Activated T-helper 1 cell treated with anti-CD3 and anti-CD28 coated beads, Interleukin-2, amount 50 U/mL, for 16 hours (primary cell): ENCODE data around the gene MLH3.
"Not testable (repeated sequence)": the region's sequence is repeated elsewhere in the genome, so short reads cannot be mapped to it uniquely, and the experiment has no call there.

ENCODE experiments used
- DNase-seq, 2 donors: peaks; one replicate each; pipeline ENCODE4 v3.0.0-alpha.2; 2020; ENCODE audit warnings: low read depth in 1 of 2, low spot score in 1 of 2

Gene MLH3

DNA sequence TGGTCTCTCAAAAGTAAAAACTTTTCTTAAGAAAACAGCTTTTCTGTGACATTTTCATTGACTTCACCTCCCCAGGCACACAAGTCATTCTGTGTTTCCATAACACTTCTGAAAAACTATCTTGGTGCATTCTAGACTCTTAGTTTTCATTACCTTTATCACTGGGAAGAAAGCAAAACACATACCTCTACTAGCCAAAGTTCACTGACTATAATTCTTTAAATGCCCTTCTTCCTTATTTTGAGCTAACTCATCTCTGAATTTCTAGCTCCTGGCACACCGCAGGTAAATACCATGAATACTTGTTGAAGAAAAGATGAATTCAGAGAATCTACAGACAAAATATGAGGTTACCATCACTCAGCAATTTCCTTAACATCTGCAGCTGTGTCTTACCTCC, 21.1 kb downstream of the MLH3 start:
- DNase-seq: no peak

DNA sequence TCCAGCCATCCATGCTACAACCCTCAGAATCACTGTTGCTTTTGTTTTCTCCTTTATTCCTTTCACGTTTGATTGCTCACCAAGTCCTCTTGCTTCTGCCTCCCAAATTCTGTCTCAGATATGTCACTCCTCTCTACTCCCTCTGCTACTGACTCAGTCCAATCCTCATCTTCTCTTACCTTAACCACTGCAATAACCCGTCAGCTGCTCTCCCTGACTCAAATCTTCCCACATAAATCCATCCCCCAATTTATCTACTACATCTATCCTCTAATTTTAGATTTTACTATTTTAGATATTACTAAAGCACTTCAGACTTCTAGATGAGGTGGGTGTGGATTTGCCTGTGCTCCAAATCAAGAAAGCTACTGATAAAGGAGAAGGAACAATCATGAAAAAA, 25.4 kb downstream of the MLH3 start:
- DNase-seq: no peak

DNA sequence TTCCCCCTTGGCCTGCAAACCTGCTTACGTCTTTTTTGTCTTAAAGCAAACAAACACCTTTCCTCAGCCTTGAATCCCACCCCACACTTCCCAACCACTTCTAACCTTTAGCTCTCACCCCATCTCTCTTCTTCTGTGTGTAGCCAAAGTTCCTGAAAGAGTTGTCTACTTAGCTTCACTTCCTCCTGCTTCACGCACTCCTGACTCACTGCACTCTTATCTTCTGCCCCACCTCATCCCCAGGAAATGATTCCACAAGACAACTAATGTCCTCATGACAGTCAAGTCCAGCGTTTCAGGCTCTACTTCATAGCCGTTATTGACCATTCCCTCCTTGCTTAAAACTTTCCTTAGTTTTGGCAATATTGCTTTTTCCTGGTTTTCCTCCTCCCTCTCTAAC, 26.2 kb downstream of the MLH3 start:
- no peak for DNase-seq

DNA sequence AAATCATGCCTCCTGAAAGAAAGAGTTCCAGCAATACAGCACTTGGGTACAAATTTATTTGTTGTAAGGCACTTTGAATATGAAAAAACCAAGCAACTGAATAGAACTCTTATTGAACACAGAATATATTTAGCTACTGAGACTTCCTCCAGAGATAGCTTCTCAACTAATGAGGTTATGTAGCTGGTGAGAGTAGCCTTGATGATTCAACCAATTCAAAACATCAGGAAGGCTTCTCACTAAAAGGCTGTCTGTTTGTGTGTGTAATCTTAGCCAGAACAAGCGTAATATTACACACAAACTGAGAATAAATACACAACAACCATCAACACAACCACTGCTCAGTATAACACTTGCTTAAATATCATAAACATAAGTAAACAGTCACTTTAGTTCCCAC, 28.2 kb downstream of the MLH3 start:
- no peak for DNase-seq

DNA sequence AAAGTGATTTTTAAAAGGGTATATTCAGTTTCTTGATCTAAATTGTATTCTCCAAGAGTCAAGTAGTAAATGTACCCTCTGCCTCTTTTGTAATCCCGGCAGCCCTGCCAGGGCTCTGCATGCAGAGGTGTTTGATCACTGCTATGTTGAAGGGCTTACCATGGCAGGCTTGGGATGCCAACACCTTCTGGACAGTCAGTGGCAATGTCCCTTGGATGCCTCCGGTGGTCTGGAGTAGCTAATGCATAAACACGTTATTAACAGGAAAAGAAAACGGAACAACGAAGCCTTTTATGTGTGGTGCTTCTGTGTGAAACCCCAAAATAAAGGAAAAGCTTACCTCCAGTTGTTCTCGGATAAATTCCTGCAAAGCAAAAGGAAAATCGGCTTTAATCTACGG, 28.6 kb downstream of the MLH3 start:
- DNase-seq: no peak

DNA sequence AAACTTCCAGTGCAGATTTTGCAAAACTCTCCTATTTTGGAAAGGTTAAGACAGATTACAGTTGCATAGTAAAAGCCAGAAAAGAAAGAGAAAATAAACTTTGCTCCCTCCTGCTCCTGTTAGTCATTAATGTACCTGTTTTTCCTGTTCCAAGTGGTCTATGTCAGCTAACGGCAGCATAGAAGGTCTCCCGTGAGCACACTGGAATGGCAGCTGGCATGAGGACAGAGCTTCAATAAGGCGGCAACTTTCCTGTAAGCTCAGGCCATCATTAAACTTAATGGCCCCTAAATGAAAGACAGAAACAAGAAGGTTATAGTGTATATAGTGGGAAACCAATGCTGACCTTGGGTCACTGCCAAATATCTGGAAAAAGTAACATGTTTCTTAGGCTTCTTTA, 32.6 kb downstream of the MLH3 start:
- no peak for DNase-seq

DNA sequence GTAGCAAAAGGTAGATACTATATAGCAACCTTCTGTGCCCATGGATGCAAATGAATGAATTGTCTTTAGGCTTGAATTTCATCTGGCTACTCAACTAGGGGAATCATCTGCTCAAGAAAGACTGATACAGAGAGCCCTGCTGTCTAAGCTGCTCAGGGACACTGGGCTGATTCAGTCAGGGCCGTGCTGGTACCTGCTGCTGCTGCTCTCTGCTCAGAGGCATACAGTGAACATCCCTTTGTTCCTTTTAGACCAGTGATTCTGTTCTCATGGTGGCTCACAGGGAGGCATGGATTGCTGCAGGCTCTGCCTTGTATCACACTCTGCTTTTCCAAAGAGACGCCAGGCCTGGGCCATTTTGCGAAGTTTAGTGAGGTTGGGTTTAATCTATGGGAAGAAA, 34.5 kb downstream of the MLH3 start:
- no peak for DNase-seq

DNA sequence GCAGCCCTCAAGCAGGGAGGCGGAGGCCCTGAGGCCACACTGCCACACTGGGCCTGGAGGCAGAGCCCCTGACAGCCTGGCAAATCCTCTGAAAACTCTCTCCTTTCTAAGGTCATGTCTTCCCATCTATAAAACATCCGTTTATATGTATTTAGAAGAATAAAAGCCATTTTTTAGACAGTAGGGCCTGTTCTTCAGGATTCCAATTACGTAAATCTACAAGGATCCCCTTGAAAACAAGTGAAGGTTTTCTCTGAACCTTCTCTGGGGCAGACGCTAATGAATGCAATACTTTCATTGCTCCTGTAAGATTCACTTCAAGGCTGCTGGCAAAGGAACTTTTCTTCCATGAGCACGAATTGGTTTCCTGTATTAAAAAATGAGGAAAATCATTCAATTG, 35.8 kb downstream of the MLH3 start:
- DNase-seq: no peak

DNA sequence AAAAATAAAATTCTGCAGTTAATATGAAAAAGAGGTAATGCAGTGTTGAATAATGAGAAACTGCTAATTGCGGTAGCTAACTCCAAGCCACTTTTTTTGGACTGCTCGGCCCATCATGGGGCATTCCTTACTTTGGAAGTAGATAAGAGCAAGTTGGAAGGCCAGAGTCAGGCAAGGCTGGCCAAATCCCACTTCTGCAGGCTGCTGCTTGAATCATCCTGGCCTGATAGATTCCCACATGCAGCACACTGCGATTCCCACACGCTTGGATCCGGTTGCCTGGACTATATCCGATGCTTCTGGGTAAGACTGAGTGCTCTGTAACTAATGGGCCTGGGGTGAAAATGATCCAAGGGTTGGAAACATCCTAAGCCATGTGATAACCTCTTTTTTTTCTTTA, 38.0 kb downstream of the MLH3 start:
- DNase-seq: no peak

DNA sequence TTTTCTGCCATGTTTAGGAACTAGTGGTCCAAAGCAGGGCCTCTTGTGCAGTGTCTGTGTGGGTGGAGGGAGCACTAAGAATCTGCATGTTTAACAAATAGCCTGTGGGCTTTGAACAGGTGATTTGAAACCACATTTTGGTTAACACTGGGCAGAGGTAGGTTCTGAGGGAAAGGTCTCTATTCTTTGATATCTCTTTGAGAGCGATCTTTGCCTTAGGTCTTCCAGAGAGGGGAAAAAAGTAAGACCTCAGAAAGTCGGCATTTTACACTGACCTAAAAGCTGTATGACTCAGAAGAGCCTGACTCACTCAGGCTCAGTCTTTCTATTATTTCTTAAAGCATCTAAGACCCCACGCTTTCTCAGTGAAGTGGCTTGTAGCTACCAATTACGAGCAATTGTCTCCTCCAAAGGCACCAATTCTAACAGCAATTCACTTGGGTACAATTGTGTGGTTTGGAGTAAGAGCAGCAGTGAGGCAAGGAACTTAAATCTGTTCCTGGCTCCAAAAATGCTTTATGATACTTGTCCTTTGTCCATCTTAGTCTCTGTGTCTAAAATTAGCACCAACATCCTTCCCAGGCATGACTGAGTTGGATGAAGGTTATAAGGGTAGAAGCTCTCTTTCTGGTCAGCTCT, 39.8 kb downstream of the MLH3 start:
- no peak for DNase-seq

DNA sequence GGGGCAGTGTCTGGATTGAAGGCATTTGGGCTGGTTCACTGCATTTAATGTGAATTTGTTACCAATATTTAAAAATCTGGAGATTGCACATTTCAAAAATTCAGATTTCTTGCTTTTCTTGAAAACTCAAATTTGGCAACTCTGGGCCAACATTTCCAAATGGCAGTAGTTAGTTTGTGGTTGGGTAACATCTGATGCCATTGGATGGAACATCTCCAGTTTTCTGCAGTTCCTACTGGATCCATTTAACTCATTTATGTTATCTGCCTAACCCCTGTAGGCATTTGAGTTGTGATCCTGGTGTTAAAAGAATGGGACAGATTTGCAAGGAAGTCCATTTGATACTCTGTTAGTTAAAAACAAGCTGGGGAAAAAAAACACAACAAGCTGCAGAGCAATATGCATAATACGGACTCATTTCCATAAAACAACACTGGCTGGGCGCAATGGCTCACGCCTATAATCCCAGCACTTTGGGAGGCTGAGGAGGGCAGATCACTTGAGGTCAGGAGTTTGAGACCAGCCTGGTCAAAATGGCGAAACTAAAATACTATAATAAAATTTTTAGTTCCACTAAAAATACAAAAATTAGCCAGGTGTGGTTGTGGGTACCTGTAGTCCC, 40.7 kb downstream of the MLH3 start:
- no peak for DNase-seq

DNA sequence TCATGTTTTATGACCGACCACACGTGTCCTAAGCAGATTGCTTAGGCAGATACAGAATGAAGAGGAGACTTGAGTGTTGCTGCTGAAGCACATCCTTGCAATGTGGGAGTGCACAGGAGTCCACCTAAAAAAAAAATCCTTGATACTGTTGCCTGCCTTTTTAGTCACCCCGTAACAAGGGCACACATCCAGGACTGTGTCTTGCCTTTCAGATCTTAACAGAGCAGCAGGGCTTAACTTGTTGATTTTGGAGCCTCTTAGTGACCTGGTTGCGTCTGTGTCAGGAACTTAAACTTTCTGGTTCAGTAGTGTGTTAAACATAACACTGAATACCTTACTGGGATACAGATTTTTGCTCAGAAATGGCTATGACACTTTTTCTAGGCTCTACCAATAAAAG, 42.1 kb downstream of the MLH3 start:
- no peak for DNase-seq

DNA sequence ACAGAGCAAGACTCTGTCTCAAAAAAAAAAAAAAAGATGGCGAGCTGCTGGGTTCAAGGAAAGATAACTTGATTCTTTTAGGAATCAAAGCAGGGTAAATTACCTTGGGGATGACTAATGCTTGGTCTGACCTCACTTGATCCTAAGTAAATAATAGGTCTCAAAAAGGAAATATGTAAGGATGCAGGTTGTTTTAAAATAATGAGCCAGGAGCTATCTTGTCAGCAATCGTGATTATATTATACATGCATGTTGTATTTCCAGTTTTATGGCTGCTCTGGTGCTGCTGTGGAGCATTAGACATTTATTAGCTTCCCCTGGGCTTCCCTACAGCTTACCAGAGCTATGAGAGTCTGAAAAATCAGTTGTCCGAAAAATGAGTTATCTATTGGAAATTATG, 45.9 kb downstream of the MLH3 start:
- DNase-seq: no peak

DNA sequence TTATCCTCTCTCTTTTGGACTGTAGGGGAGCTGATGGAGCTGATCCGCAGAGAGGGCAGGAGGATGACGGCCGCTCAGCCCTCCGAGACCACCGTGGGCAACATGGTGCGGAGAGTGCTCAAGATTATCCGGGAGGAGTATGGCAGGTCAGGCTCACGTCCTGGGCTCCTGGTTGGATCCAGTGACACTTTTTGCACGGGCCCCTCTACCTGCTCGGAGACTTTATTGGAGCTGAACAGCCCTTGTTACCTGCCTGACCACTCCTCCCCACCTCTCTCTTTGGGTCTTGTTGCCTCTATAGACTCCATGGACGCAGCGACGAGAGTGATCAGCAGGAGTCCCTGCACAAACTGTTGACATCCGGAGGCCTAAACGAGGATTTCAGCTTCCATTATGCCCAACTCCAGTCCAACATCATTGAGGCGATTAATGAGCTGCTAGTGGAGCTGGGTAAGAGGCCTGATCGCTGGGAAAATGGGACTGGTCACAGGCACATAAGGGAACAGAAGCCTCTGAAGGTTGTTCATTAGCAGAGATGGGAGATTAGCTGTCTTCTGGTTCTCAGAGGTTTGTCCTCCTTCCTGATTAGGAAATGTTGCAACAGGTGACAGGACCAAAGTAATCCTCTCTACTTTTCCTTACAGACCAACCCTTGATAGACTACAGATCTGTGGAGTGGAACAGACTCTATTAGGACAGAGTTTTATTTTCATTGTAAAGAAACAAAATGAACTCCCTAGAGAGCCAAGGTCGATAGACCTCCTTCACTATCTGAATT, 47.8 kb downstream of the MLH3 start:
- no peak for DNase-seq

DNA sequence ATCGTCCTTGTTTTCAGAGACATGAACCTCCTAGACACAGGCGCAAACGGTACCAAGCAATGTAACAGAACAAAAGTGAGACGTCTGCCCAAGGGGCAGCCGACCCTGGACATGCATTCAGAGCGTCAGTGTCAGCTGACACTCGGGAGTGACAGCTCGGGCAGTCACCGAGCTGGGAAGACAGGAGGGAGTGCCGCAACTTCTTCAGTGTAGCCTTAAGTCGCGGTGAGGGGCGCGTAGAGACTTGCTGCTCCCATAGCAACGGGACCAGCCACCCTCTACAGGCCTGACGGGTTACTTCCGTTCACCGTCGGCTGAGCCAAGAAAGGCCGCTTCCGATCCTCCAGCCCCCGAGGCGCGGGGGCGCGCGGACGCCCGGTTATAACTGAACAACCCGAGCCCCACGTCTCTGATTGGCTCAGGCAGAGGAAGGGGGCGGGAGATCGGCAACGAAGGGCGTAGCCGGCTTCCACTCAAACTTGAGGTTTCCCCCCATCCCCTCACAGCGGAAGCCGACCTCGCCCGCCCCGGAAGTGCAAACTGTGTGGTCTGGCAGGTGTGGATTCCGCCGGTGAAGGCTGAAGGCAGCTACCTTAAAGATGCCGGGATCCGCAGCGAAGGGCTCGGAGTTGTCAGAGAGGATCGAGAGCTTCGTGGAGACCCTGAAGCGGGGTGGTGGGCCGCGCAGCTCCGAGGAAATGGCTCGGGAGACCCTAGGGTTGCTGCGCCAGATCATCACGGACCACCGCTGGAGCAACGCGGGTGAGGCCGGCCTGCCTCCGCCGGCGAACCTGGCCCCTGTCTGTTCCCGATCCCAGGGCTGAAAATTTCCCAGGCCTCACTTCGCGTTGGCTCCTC, 48.6 kb downstream of the MLH3 start, which contains the start of gene EIF2B2:
TSS of gene EIF2B2 (plus strand) at position 530 of the 858 bp plus-strand sequence. CDS start at position 600, 70 bp downstream.
- peak; percentile 98 for DNase-seq

DNA sequence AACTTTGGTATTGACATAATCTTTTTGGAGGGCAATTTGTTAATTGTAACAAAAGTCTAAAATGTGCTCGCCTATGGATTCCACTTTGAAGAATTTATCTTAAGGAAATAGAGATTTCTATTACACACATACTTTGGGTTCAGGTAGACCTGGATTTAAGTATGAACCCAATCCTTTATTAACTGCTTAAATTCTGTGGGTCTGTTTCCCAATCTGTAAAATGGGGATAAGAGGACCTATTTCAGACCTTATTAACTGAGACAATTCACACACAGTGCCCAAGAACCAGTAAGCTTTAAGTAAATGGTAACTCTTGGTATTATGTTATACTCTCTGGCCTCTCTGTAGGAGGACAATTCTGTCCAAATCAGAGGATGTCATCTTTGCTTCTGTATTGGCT, 49.4 kb downstream of the MLH3 start:
- no peak for DNase-seq

DNA sequence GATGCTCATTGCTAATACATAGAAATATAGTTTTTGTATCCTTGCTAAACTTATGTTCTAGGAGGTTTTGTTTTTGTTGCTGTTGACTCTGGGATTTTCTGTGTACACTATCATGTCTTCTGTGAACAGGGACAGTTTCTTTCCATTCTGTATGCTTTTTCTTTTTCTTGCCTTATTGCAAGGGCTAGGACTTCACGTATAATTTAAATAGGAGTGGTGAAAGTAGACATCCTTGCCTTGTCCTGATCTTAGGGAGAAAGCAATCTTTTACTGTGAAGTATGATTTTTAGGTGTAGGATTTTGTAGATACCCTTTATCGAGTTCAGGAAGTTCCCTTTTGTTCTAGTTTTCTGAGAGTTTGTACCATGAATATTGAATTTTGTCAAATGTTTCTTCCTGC, 50.0 kb downstream of the MLH3 start:
- no peak for DNase-seq

DNA sequence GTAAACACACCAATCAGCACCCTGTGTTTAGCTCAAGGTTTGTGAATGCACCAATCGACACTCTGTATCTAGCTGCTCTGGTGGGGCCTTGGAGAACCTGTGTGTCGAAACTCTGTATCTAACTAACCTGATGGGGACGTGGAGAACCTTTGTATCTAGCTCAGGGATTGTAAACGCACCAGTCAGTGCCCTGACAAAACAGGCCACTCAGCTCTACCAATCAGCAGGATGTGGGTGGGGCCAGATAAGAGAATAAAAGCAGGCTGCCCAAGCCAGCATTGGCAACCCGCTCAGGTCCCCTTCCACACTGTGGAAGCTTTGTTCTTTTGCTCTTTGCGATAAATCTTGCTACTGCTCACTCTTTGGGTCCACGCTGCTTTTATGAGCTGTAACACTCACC, 55.5 kb downstream of the MLH3 start:
- DNase-seq: not testable (repeated sequence)

DNA sequence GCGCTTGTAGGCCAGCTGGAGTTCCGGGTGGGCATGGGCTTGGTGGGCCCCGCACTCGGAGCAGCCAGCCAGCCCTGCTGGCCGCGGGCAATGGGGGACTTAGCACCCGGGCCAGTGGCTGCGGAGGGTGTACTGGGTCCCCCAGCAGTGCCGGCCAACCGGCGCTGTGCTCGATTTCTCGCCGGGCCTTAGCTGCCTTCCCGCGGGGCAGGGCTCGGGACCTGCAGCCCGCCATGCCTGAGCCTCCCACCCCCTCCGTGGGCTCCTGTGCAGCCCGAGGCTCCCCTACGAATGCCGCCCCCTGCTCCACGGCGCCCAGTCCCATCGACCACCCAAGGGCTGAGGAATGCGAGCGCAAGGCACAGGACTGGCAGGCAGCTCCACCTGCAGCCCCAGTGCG, 57.1 kb downstream of the MLH3 start:
- DNase-seq: not testable (repeated sequence)

DNA sequence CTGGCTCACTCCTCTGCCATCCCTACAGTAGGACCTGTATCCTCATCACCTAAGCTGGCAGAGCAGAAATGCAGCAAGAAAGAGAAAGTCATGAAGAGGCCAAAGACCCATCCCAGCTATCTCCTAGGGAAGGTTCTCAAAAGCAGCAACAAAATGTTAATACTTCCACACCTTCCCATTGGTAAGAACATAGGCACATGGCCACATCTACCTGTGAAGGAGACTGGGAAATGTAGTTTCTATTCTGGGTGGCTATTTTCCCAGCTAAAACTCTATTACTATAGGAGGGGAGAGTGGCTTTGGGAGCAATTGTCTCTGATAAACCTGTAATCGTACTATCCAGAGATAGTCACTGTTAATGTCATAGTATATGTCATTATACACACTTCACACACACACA, 62.3 kb downstream of the MLH3 start:
- no peak for DNase-seq

DNA sequence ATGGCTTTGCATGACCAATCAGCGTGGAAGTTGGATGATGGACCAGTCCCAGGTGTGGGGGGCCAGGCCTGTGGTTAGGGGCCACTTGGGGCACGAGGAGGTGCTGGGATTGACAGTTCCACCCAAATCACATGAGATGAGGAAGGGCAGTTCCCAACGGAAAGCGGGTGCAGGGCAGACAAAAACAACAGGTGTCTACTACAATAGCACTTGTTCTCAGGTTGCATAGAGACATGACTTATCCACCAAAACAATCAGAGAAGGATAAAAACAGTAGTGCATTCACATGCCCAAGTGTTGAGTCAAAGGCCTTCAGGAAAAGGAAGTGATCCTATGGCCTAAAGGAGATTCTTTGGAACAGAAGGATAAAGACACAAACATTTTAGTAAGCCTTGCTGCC, 63.1 kb downstream of the MLH3 start:
- DNase-seq: no peak

DNA sequence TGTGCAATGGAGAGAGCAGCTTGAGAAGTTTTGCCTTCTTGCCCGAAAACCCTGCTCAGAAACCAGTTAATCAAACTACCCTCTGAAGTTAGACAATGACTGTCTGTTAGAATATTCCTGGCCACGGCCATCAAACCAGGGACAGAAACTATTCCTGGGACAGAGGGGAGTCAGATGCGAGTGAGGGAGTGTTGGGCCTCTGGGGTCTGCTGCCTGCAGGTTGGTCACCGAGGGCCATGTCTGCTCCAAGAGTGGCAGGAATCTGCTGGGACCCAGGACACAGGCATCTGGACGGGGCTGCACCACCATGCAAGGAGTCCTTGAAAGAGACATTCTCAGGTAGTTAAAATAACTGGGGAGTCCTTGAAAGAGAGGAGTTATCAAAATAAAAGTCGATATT, 65.5 kb downstream of the MLH3 start:
- DNase-seq: no peak
